ENCODE data around the gene COL4A1.
"Not testable (repeated sequence)": the region's sequence is repeated elsewhere in the genome, so short reads cannot be mapped to it uniquely, and the experiment has no call there.

Gene COL4A1

DNA sequence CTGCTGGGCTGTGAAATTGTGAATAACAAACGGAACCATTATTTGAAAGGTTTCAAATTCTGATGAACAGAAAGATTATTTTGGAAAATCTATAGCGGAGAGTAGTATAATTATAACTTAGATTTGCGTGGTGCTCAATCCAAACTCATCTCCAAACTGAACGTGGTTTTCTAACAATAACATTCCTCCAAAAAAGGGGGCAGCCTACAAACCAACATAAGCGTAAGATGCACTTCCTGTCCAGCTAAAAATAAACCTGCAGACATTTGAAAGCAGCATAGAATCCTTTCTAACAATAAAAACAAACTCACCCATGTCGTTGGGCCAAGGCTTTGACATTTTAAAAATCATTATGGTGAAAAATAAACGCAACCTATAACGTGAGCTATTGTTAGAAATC lies 178.4 kb downstream of the COL4A1 start:
- FAIRE-seq = no peak

DNA sequence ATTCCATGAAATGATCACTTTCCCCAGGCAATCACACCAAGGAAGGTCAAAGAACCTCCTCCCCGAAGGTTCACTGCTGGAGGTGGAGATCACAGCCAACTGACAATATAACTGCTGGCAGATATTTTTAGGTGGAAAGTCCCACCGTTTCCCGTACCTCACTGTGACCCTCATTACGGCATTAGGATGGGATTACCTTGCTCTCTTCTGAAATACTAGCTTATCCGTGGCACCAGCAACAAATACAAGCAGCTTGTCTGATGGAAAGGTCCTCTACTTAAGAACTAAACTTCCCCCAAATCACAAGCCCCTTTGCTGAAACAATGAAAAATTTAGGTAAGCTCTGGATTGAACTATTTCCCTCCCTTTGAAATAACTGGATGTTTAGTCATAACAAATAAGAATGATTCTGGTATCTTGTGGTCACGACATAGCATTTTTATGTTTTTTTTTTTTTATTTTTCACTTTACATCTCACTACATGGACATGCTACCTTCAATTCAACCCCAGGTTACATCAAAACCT lies 178.9 kb downstream of the COL4A1 start:
- no peak for FAIRE-seq

DNA sequence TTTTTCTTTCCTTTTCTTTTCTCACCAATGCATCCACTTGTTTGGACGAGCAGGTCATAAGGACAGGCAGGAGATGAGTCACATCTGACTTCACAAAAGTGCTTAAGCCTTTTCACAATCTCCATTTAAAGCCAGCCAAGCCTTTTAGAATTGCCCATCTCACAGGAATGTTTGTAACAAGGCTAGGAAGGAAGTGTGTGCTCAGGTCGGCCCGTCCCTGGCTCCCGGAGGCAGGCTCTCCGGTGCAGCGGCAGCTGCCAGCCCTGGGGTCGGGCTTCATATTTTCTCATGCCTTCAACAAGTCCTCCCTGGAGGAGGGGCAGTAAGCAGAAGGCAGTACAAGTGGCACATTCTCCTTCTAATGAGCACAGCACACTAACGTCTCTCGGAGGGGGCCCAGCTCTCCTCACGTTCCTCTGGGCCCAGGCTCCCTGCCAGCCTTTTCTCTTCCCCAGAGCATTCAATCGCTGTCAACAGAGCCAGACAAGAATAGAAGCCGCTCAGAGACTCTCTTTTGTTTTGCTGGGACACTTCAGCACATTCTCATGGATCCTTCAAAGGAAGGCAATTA lies 180.5 kb downstream of the COL4A1 start:
- FAIRE-seq = no peak

DNA sequence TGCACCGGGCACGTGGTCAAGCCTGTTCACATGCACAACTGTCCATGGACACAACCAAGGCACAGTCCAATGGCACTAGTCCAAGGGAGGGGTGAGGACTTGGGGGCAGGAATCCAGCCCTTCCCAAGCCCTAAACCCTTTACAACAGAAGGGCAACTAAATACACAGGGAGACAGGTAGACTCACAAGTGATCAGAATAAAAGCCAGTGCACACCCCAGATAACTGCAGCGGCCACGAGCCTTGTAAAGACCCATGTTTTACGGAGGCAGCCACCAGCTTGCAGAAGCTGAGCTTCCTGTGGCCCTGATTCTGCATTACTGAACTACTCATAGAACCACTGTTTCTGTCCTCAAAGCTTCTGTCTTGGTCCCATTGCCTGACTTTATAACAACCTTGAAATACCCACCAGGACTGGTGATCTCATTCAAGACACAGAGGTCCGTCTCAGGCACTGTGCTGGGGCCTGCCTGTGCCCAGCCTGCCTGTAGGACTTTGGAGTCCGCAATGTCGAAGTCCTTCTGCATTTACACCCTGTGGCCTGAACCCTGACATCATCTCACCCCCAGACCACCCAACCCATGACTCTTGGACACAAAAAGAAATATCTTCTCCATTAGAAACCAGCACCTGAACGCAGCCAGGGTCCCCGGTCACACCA lies 181.2 kb downstream of the COL4A1 start:
- FAIRE-seq = no peak

DNA sequence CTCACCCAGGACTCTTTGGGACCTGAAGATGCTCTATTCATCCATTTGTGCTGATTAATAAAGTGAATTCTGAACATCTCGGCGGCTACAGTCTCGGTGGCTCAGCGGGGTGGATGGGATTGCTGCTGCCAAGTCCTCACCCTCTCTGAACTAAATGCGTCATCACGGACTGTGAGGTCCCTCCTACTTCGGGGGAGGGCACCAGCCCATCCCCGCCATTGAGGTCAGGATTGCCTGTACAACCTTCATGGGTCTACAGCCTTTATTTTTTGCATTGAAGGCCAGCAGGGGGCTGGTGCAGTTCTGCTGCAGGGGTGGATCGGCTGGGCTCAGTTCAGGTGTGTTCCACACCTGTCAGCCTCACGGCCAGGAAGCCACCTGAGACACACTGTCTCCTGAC lies 181.8 kb downstream of the COL4A1 start:
- no peak for FAIRE-seq

DNA sequence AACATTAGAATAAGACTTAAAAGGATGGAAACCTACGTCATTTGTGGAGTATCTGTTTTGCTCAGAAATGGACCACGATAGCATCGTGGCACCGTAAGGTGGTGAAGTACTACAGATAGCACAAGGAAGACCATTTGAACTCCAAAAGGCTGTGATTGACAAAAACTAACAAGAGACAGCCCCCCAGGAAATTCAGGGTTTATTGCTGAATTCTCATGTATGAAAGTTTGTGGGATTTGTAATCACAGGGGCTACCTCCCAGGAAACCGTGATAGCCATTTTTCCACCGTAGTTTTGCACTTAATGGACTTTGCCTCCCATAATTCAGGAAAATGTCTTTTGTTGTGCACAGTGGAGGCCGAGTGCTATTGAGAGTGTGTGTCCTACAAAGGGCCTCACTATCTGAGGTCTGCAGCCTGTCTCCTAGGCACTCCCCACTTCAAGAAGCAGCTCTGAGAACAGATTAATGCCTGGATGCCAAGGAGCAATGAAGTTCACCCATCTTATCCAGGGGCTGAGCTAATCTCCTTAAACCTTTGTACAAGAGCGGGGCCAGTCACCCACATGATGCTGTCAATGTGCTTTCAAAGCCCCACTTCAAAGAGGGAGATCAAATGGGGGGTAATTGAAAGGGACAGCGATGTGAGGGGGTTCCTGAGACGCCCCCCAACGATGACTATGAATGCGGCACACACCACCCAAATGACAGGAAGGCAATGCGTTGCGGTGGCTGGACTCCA lies 182.6 kb downstream of the COL4A1 start:
- no peak for FAIRE-seq

DNA sequence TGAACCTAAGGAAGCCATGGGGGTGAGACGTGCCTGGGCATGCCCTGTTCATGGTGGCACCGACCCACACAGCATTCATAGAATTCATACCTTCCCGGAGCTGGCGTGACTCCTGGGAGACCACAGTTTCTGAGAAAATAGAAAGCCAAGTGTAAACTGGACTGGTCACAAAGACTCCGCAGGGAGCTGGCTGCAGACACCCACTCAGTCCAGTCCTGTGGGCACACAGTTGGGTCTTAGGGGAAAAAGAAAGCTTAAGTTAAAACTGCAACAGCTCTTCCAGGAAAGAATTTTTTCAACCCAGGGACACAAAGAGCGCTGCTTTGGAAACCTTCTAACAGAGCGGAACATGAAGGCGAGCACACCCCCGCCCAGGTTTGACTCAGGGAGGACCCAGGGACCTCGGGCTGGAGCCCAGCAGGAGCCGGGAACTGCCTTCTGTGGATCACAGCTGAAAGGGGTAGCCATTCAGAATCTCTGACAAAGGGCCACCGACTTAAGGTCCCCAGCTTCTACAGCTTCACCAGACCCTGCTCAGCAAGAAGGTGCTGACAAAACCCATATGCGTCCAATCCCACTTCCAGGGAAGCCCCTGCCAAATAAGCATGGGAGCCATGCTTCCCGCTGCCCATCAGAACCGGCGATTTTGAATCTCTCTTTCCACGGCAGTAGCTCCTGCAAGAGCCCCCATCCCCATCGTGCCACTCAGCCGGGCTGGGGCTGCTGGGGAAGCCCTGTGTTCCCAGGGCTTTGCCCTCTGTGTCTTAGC lies 183.7 kb downstream of the COL4A1 start:
- no peak for FAIRE-seq

DNA sequence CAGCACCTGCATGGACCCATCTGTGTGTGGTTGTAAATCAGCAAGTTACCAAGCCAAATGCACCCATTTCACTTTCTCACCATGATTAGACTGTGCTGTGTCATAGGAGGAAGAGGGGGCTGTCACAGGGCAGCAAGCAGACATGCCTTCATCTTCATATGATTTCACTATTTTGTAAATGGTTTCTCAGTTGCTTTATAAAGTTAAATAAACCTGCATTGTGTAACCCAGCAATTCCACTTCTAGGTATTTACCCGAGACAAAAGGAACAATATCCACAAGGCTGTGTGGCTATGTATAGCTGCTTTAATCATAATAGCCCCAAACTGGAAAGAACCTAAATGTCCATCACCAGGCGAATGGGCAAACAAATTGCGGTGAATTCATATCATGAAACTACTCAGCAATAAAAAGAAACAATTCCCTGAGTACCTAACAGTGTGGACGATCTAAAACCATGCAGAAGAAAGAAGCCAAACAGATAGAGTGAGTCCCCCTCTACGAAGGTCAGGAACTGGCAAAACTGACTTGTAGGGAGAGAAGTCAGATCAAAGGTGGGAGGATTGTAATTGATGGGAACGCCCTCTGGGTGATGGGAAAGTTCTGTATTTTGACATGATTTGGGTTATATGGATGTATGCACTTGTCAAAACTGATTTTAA lies 185.4 kb downstream of the COL4A1 start:
- FAIRE-seq = no peak

DNA sequence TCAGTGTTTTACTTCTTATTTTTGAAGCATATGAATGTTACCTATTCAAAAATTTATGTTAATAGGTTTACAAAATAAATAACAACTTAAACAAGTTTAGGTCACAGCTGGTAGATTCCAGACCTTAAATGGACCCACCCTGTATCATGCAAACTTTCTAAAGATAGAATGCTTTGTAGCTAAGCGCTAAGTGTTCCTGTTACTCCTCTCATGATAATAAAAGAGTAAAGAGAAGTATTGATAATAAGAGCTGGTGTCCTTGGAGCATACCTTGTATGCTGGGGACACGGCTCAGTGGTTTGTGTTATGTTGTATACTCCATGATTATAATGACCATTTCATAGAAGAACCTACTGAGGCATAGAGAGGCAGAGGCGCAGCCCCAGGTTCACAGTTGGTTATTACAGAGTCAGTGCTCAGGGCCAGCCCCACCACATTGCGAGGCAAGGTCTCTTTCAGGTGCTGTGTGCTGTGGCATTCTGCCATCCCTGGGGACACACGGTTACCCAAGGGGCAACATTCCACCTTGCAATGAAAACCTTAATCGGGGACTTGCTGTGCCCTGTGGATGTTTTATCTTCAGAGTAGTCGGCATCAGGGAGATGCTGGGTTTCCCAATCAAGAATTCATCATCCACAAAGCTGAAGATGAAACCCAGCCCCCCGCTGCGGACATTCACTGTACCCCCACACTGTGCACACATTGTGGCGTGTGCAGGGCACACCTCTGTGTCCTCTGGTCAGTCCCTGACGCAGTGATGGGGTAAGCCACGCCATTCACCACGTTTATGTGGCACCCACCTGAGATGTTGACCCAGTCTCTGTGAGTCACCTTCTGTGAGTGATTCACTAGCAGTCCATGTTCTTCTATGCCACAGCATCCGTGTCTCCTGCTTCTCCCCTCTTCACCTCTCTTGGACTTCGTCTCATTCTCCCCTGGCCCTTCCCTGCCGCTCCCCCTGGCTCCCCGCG lies 186.7 kb downstream of the COL4A1 start:
- no peak for FAIRE-seq

DNA sequence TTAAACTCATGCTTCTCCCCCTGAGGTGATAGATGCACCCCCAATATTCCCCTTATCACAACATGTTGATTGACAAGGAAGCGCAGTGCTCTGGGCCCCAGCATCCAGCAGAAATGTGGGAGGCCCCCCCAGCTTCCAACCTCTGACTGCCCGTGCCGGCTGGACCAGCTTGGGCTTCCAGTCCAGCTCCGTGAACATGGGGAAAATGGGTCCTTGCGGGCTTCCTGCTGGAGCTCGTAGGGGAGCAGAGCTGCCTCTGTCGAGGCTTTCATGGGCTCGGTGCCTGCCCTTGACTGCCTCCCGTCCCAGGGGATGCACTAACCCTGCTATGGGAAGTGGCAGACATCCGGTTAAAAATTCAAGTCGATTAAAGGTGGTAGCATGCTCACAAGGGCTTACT lies 188.9 kb downstream of the COL4A1 start:
- no peak for FAIRE-seq

DNA sequence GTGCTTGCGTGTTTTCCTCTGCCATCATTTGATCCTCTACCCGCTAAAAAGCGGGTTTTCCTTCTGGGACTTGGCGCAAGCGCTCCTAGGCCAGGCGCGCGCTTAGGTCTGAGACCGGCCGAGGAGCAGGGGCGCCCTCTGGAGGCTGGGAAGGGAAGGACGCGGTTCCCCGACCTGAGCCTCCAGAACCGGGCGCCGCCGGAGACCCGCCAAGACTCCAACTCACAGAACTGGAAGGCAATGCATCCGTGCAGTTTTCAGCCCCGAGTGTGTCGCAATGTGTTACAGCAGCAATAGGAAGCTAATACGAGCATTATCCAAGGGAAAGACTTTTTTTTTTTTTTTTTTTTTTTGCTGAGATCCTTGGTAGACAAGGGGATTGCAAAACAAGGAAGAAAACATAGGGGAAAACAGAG lies 190.9 kb downstream of the COL4A1 start:
- no peak for FAIRE-seq

DNA sequence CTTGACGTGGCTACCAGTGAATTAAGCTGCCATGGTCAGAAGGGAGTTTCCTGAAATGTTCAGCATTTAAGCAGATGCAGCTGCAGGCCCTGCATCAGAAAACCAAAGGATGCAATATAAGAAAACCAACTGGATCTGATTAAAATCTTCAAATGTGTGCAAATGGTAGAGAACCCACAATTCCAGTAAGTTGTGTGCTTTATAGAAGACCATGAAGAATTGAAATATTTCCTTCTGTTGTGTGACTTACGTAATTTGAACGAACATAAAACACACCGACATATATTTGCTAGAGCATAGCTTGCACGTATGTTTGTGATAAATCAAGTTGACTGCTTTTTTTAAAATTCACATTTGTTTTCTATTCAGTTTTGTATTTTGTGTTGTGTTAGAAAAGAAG lies 191.4 kb downstream of the COL4A1 start:
- no peak for FAIRE-seq

DNA sequence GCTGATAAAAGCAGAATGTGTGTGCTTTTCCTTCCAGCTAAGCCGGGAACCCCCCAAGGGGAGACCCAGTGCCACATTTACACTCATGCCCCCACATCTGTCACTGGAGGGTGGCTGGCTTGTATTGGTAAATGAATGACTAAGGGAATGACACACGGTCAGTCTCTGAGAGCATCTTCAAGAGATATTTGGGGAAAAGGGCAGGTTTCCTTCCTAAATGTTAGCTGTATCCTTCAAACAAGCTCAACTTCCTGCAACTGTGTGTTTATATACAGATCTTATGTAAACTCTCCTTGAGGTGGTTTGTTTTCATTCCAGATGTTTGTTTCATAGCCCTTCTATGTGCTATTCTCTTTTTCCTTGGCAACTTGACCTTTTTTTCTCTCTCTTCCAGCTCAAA lies 192.6 kb downstream of the COL4A1 start:
- no peak for FAIRE-seq

DNA sequence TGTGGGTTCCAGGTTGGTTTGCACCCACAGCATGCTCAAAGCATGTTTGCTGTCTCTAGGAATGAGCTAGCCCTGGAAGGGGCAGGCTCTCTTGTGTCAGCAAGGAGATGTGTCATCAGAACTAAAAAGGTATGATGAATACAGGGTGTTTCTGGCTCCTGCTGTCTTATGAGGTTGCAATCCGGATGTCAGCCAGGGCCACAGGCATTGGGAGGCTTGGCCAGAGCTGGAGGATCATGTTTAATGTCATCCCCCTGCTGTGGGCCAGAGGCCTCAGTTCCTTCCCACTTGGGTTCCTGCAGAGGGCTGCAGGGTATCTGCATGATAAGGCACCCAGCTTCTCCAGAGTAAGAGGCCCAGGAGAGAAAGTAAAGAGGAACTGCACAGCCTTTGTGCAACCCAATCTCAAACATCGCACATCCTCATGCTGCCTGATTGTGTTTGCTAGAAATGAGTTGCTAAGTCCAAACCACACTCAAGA lies 193.6 kb downstream of the COL4A1 start:
- FAIRE-seq = no peak

DNA sequence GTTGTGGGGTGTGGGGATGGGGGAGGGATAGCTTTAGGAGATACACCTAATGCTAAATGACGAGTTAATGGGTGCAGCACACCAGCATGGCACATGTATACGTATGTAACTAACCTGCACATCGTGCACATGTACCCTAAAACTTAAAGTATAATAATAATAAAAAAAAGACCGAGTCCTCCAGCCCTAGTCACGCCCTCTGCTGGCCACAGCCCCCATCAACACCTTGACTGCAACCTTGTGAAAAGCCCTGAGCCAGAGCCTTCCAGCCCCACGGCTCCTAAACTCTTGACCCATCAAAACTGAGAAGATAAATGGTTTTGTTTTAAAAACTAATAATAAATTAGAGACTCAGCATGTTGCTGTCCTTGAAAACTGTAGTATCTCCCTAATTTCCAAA lies 194.6 kb downstream of the COL4A1 start:
- FAIRE-seq = not testable (repeated sequence)

DNA sequence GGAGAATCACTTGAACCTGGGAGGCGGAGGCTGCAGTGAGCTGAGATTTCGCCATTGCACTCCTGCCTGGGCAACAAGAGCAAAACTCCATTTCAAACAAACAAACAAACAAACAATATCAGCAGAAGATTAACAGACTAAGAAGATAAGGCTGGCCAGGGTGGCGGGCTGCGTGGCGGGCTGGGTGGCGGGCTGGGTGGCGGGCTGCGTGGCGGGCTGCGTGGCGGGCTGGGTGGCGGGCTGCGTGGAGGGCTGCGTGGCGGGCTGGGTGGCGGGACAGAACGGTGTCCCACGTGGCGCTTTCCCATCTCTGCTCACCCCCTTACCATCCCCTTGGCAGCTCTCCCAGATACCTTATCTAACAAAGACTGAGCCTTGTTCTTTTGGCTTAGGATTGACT lies 196.2 kb downstream of the COL4A1 start:
- no peak for FAIRE-seq

DNA sequence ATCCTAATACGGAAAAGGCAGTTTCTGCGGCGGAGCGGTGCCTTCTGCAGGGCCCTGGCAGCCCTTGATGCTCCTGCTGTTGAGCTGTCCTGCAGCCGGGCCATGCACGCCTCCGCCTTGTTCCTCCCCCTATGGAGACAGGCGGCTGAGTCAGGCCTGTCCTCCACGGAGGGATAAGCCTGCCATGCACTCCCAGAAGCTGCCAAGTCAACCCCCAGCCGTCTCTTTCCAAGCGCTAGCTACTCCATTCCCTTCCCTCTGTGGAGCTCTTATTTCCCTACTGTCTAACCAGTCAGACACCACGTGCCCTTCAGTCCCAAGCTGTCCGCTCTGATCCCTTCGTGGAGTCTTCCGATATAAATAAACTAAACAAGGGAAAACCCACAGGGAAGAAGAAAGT lies 197.0 kb downstream of the COL4A1 start:
- FAIRE-seq = no peak

DNA sequence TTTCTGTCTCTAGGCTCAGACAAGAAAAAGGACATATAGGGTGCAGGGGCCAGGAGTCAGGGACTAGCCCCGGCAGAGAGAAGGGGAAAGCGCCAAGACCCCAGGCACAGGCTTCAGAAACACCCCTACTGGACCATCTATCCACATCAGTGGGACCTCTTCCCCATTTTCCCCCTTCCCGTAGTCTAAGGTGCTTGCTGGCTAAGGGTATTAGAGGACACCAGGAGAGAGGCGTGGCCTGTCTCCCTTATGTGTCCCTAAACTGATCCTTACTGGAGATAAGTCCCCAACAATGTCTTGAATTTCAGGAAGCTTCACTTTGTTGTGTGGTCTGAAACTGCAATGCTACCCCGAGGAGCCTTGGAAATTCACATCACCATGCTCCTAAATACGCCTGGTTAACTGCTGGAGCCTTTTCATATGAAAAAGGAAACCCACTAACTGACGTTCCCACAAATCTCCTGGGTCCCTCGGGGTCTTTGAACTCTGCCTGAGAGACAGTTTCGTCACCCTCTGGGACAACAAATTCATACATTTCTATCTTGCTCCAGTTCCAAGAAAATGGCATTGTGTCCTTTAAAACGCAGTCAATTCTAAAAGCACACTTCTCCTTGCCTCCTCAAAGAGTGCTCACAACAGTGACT lies 197.7 kb downstream of the COL4A1 start:
- no peak for FAIRE-seq

DNA sequence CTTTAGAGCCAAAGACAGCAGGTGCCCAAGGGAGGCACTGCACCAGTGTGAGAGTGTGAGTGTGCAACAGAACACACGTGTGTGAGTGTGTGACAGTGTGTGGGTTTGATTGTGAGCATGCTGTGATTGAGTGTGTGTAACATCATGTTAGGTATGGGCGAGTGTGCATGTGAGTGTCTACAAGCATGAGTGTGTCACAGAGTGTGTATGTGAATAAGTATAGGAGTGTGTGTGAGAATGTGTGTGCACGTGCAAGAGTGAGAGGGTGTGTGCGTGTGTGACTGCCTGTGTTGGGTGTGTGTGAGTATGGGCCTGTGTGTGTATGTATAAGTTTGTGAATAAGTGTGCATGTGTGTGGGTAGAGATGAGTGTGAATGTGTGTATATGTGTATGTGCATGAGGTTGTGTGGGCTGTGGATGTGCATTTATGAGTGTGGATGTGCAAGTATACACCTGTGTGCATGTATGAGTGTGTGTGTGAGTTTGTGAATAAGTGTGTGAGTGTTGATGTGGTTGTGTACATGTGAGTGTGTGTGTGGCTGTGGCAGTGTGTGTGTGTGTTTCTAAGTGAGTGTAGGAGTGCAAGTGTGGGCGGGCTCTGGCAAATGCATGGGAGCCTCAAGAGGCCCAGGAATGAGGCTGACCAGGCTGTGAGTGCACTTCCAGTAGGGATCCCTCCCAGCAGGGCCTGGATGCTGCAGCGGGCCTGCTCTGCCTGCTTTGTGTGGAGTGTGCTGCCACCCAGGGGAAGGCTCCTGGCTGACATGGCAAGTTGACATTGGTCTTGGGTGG lies 198.4 kb downstream of the COL4A1 start:
- FAIRE-seq = no peak

All from TTC549 (cell line).